ENCODE results near the gene KCNQ2. TPM values are rescaled to one million over a fixed set of nuclear protein-coding genes. Genes with fewer than 3 reads are reported as not detected.

The KCNQ2 gene
- total and polyA plus RNA-seq, 2 experiments from 2014 or later = 68.5 to 92.4 TPM

DNA sequence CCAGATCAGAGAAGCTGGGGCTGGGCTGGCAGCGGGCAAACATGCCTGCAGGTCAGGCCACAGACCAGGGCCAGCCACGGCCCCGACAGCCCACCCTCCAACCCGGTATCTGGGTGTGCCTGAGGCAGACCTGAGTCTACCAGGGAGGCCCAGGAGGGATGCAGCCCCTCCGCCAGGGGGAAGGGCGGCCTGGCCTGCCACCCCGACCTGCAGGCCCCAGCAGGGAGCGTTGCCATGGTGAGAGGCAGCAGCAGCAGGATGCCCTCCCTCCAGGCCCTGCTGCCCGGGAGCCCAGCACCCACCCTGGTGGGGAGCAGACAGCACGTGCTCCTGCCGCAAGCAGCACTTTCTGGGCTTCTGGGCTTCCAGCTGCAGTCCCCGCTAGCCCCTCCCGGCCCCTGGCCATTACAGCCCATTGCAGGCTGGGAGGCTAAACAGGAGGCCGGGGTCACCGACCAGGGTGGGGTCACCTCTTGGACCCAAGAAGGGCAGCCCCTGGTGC is 30.3 kb upstream of the KCNQ2 start:
- peaks cover 6% of the 10 kb centered on the region for H3K4me1 ChIP-seq (ENCODE audit: insufficient read depth)
- no peaks in the 10 kb centered on the region for H3F3A ChIP-seq (replicated peaks; ENCODE audit: low read depth)
- Mint-ChIP-seq H3K4me3 (no peak overlapping the region), H3K9me3 (peaks cover 22% of the 10 kb centered on the region), H3K36me3 (ENCODE audit: low read depth) (peaks cover under 1% of the 10 kb centered on the region; the same call in 2 of the 3 replicates), H3K4me1 (peaks cover 2% of the 10 kb centered on the region; the same call in 1 of the 3 replicates), H3K27me3 (ENCODE audit: insufficient read depth, low read depth, poor library complexity) (peaks cover 16% of the 10 kb centered on the region), H3K27ac (no peak overlapping the region)
- ATAC-seq (no peak; the same call in 2 of the 3 replicates), DNase-seq (ENCODE audit: low spot score) (no peak)
- no peak overlapping the region for H3K4me3 ChIP-seq
- no peaks in the 10 kb centered on the region for H4K20me1 ChIP-seq (replicated peaks; ENCODE audit: insufficient read depth)
- peak overlapping the region; percentile 71; the same call in 1 of the 2 replicates for H3K4me2 ChIP-seq
- H2AFZ ChIP-seq = peak overlapping the region; percentile 47; the same call in 1 of the 2 replicates
- peaks cover 20% of the 10 kb centered on the region for H3K27me3 ChIP-seq (ENCODE audit: insufficient read depth)
- no peaks in the 10 kb centered on the region for H3K36me3 ChIP-seq (ENCODE audit: insufficient read depth)
- no peak for TF ChIP-seq STAT1 (IDR thresholded peaks at IDR 0.05; ENCODE audit: unreplicated experiment)
- TF ChIP-seq POLR2AphosphoS5 (IDR thresholded peaks at IDR 0.05; ENCODE audit: low read depth) = no peak
- TF ChIP-seq ZNF462 (CRISPR knock-in tag; IDR thresholded peaks at IDR 0.05) = no peak
- TF ChIP-seq, protein P1, sequence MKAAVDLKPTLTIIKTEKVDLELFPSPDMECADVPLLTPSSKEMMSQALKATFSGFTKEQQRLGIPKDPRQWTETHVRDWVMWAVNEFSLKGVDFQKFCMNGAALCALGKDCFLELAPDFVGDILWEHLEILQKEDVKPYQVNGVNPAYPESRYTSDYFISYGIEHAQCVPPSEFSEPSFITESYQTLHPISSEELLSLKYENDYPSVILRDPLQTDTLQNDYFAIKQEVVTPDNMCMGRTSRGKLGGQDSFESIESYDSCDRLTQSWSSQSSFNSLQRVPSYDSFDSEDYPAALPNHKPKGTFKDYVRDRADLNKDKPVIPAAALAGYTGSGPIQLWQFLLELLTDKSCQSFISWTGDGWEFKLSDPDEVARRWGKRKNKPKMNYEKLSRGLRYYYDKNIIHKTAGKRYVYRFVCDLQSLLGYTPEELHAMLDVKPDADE (IDR thresholded peaks at IDR 0.05) = no peak
- TF ChIP-seq ZNF114 (CRISPR knock-in tag; IDR thresholded peaks at IDR 0.05) = no peak
- TF ChIP-seq, protein P2, sequence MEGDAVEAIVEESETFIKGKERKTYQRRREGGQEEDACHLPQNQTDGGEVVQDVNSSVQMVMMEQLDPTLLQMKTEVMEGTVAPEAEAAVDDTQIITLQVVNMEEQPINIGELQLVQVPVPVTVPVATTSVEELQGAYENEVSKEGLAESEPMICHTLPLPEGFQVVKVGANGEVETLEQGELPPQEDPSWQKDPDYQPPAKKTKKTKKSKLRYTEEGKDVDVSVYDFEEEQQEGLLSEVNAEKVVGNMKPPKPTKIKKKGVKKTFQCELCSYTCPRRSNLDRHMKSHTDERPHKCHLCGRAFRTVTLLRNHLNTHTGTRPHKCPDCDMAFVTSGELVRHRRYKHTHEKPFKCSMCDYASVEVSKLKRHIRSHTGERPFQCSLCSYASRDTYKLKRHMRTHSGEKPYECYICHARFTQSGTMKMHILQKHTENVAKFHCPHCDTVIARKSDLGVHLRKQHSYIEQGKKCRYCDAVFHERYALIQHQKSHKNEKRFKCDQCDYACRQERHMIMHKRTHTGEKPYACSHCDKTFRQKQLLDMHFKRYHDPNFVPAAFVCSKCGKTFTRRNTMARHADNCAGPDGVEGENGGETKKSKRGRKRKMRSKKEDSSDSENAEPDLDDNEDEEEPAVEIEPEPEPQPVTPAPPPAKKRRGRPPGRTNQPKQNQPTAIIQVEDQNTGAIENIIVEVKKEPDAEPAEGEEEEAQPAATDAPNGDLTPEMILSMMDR (conservative IDR thresholded peaks at IDR 0.05; ENCODE audit: low read depth in 2 of 2) = no peak
- no peak for TF ChIP-seq ZNF331 (CRISPR knock-in tag; IDR thresholded peaks at IDR 0.05; ENCODE audit: low read depth)
- TF ChIP-seq REST (IDR thresholded peaks at IDR 0.05; ENCODE audit: unreplicated experiment) = no peak
- no peaks in the 10 kb centered on the region for H3K79me2 ChIP-seq (replicated peaks; ENCODE audit: insufficient read depth)
- H3K27ac ChIP-seq (ENCODE audit: low read depth) = no peak overlapping the region
- H3K9me2 ChIP-seq (ENCODE audit: insufficient read depth) = no peaks in the 10 kb centered on the region

Measured in GM23338 (cell line).